Endothelial cell of umbilical vein (primary cell): ENCODE measurements around the gene GRIK3.

Experiments used
- EZH2 ChIP-seq: IDR thresholded peaks from 2 replicates; pipeline ENCODE4 v1.6.1; 2012; ENCODE audit warnings: borderline replicate concordance, low read depth, mild to moderate bottlenecking, moderate library complexity, low read length, inconsistent platforms; ENCODE audit not compliant: severe bottlenecking
- GATA2 ChIP-seq: IDR thresholded peaks from 2 replicates; pipeline ENCODE4 v1.7.0; 2011; ENCODE audit warnings: low read depth, mild to moderate bottlenecking, moderate library complexity, mixed read lengths, low read length; ENCODE audit not compliant: insufficient read length, insufficient read depth
- POLR2A ChIP-seq: IDR thresholded peaks from 2 replicates; pipeline ENCODE4 v1.6.1; 2012; ENCODE audit warnings: low read depth, mild to moderate bottlenecking, control low read depth, low read length
- POLR2AphosphoS5 ChIP-seq: IDR thresholded peaks from 2 replicates; pipeline ENCODE4 v1.6.1; 2012; ENCODE audit warnings: low read depth, mild to moderate bottlenecking, control low read depth, low read length, moderate library complexity; ENCODE audit not compliant: insufficient read depth
- TF ChIP-seq, protein P1 (sequence below), 2 donors: IDR thresholded peaks; 1 replicate in 1 of 2; 2 replicates in 1 of 2; pipeline ENCODE4 v1.5.1; 2011; ENCODE audit warnings: low read length in 2 of 2, mild to moderate bottlenecking in 2 of 2, moderate library complexity in 2 of 2, control low read depth in 1 of 2, inconsistent platforms in 1 of 2, low read depth in 1 of 2; ENCODE audit not compliant: insufficient read depth in 1 of 2; ENCODE audit errors: extremely low read depth in 1 of 2

DNA sequence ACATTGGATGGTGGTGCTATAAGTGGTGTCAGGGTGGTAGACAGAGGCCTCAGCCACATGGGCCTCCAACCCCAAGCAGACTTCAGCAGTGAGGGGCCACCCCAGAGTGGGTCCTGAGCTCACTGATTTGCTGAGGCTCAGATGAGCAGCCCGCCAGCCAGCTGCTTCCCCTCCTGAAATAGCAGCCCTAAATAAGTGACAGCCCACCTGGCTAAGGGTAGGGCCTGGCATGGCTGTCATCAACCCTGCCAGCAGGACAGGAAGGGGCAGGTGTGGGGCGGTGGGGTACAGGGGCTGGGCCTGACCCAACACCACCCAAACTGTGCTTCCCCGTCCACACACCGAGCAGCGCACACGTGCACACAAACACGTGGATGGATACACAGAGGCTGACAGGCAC is 79.3 kb downstream of the GRIK3 start:
- TF ChIP-seq, protein P1, sequence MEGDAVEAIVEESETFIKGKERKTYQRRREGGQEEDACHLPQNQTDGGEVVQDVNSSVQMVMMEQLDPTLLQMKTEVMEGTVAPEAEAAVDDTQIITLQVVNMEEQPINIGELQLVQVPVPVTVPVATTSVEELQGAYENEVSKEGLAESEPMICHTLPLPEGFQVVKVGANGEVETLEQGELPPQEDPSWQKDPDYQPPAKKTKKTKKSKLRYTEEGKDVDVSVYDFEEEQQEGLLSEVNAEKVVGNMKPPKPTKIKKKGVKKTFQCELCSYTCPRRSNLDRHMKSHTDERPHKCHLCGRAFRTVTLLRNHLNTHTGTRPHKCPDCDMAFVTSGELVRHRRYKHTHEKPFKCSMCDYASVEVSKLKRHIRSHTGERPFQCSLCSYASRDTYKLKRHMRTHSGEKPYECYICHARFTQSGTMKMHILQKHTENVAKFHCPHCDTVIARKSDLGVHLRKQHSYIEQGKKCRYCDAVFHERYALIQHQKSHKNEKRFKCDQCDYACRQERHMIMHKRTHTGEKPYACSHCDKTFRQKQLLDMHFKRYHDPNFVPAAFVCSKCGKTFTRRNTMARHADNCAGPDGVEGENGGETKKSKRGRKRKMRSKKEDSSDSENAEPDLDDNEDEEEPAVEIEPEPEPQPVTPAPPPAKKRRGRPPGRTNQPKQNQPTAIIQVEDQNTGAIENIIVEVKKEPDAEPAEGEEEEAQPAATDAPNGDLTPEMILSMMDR (IDR thresholded peaks at IDR 0.05; ENCODE audit: extremely low read depth in 1 of 2, insufficient read depth in 1 of 2, low read depth in 1 of 2, low read length in 2 of 2), result no peak
- no peak for TF ChIP-seq POLR2AphosphoS5
- no peak for TF ChIP-seq EZH2
- TF ChIP-seq GATA2, result no peak
- no peak for TF ChIP-seq POLR2A
